SK-N-SH (cell line): Measurements from ENCODE around the gene XG. TPM values are rescaled to one million over a fixed set of nuclear protein-coding genes. Genes with fewer than 3 reads are reported as not detected.

Source experiments
- CTCF ChIA-PET: fragments of 300-600, 350-600 bp; formaldehyde crosslinking; extraction: SDS; loops from one replicate; lab custom pipeline; 2021; lab: Yijun Ruan, JAX
- POLR2A ChIA-PET: fragments of 350-600 bp; sonication (Branson Sonifier 250); formaldehyde crosslinking; extraction: SDS; loops from one replicate; lab custom pipeline; 2020; ENCODE audit warnings: antibody characterized with exemption, inconsistent platforms; lab: Yijun Ruan, JAX
- DNase-seq: peaks from one replicate; pipeline ENCODE4 v3.0.0; 2012
- H2AFZ ChIP-seq: fragments of 200-600 bp; sonication (generic); 2 replicates; pipeline ENCODE4 v1.8.1; 2016; ENCODE audit warnings: antibody characterized with exemption, mild to moderate bottlenecking, low read depth
- H3F3A ChIP-seq: fragments of 200-600 bp; sonication (generic); replicated peaks from 2 replicates; pipeline ENCODE3; 2016; ENCODE audit warnings: antibody characterized with exemption, mild to moderate bottlenecking; ENCODE audit not compliant: insufficient read depth
- H3K27ac ChIP-seq, 2 experiments: fragments of 200-500 bp in 1 of 2; fragments of 200-600 bp in 1 of 2; sonication (Bioruptor generic) in 1 of 2; sonication (generic), shearing (Covaris generic) in 1 of 2; 2 replicates each; pipeline versions ENCODE4 v1.5.1 to v1.6.1; 2014 to 2016; ENCODE audit warnings: low read depth in 2 of 2, inconsistent platforms in 1 of 2, low read length in 1 of 2, mild to moderate bottlenecking in 1 of 2, mixed read lengths in 1 of 2
- H3K27me3 ChIP-seq: fragments of 200-600 bp; sonication (generic), shearing (Covaris generic); 2 replicates; pipeline ENCODE4 v1.6.1; 2016; ENCODE audit warnings: mixed run types; ENCODE audit not compliant: insufficient read depth
- H3K36me3 ChIP-seq, 2 experiments: fragments of 200-500 bp in 1 of 2; fragments of 200-600 bp in 1 of 2; sonication (Bioruptor generic) in 1 of 2; sonication (generic) in 1 of 2; replicated peaks in 1 of 2; 2 replicates each; pipeline versions ENCODE3 to v1.5.1; 2014 to 2016; ENCODE audit warnings: low read length in 1 of 2, mild to moderate bottlenecking in 1 of 2; ENCODE audit not compliant: insufficient read depth in 2 of 2, control insufficient read depth in 1 of 2
- H3K4me1 ChIP-seq, 2 experiments: fragments of 200-500 bp in 1 of 2; fragments of 200-600 bp in 1 of 2; sonication (Bioruptor generic) in 1 of 2; sonication (generic), shearing (Covaris generic) in 1 of 2; 2 replicates each; pipeline versions ENCODE4 v1.5.1 to v1.6.1; 2014 to 2016; ENCODE audit warnings: low read depth in 1 of 2, low read length in 1 of 2, mixed run types in 1 of 2; ENCODE audit not compliant: insufficient read depth in 2 of 2, control insufficient read depth in 1 of 2
- H3K4me2 ChIP-seq: fragments of 200-600 bp; sonication (generic), shearing (Covaris generic); 2 replicates; pipeline ENCODE4 v1.6.1; 2017; ENCODE audit warnings: mixed run types
- H3K4me3 ChIP-seq, 2 experiments: fragments of 200-500 bp in 1 of 2; fragments of 200-600 bp in 1 of 2; sonication (Bioruptor generic) in 1 of 2; sonication (generic), shearing (Covaris generic) in 1 of 2; 2 replicates each; pipeline versions ENCODE4 v1.5.1 to v1.8.1; 2014 to 2016; ENCODE audit warnings: low read depth in 2 of 2, inconsistent platforms in 1 of 2, low read length in 1 of 2, mild to moderate bottlenecking in 1 of 2, mixed read lengths in 1 of 2, moderate library complexity in 1 of 2
- H3K79me2 ChIP-seq: fragments of 200-600 bp; sonication (generic); 2 replicates; pipeline ENCODE4 v1.8.1; 2017; ENCODE audit warnings: mild to moderate bottlenecking; ENCODE audit not compliant: insufficient read depth
- H3K9ac ChIP-seq: fragments of 200-600 bp; sonication (generic); 2 replicates; pipeline ENCODE4 v1.6.1; 2017; ENCODE audit warnings: mixed run types
- H3K9me2 ChIP-seq: fragments of 200-600 bp; sonication (generic); 2 replicates; pipeline ENCODE4 v1.6.1; 2017; ENCODE audit warnings: mixed run types
- H3K9me3 ChIP-seq: fragments of 200-600 bp; sonication (generic); 2 replicates; pipeline ENCODE4 v1.6.1; 2017; ENCODE audit warnings: mixed run types, mild to moderate bottlenecking, moderate library complexity
- H4K20me1 ChIP-seq: fragments of 200-600 bp; sonication (generic); 2 replicates; pipeline ENCODE4 v1.6.1; 2017; ENCODE audit warnings: mild to moderate bottlenecking, mixed run types; ENCODE audit not compliant: insufficient read depth
- CHD2 ChIP-seq: fragments of 150-350 bp; IDR thresholded peaks from 2 replicates; pipeline ENCODE4 v1.6.1; 2018; ENCODE audit warnings: low read length; ENCODE audit not compliant: partially characterized antibody
- CTCF ChIP-seq: fragments of 200-600 bp; sonication (generic); IDR thresholded peaks from 2 replicates; pipeline ENCODE4 v1.6.1; 2017; ENCODE audit warnings: antibody characterized with exemption, mild to moderate bottlenecking, moderate library complexity
- EP300 ChIP-seq, 2 experiments: IDR thresholded peaks; 2 replicates each; pipeline versions ENCODE4 v1.4.0 to v1.6.1; 2012; ENCODE audit warnings: borderline replicate concordance in 1 of 2, low read depth in 1 of 2, low read length in 1 of 2
- GATA2 ChIP-seq: sonication (generic); formaldehyde crosslinking; IDR thresholded peaks from 2 replicates; pipeline ENCODE4 v1.5.0; 2020; ENCODE audit warnings: mild to moderate bottlenecking, missing genetic modification reagents
- NFIC ChIP-seq: IDR thresholded peaks from 2 replicates; pipeline ENCODE4 v1.4.0; 2012; ENCODE audit warnings: borderline replicate concordance
- PBX3 ChIP-seq: IDR thresholded peaks from 2 replicates; pipeline ENCODE4; 2012
- RAD21 ChIP-seq: IDR thresholded peaks from 2 replicates; pipeline ENCODE4 v1.6.1; 2012; ENCODE audit warnings: mild to moderate bottlenecking, low read length
- REST ChIP-seq: IDR thresholded peaks from 2 replicates; pipeline ENCODE4 v1.6.1; 2012; ENCODE audit warnings: mild to moderate bottlenecking, low read depth, low read length, moderate library complexity
- RFX5 ChIP-seq: IDR thresholded peaks from 2 replicates; pipeline ENCODE4 v1.6.1; 2012; ENCODE audit warnings: mild to moderate bottlenecking, improper control_type of control experiment, low read length
- RXRA ChIP-seq: IDR thresholded peaks from 2 replicates; pipeline ENCODE4 v1.4.0; 2012; ENCODE audit warnings: low read depth, mild to moderate bottlenecking, borderline replicate concordance
- SIN3A ChIP-seq: IDR thresholded peaks from 2 replicates; pipeline ENCODE4 v1.6.1; 2012; ENCODE audit warnings: low read depth, mild to moderate bottlenecking, low read length, moderate library complexity, borderline replicate concordance
- TAF1 ChIP-seq: IDR thresholded peaks from 2 replicates; pipeline ENCODE4 v1.6.1; 2012; ENCODE audit warnings: low read depth, mild to moderate bottlenecking, low read length, moderate library complexity, borderline replicate concordance
- TCF12 ChIP-seq: IDR thresholded peaks from 2 replicates; pipeline ENCODE4 v1.4.0; 2012
- TEAD4 ChIP-seq: IDR thresholded peaks from 2 replicates; pipeline ENCODE4 v1.4.0; 2012; ENCODE audit warnings: mild to moderate bottlenecking, borderline replicate concordance; ENCODE audit not compliant: insufficient read depth
- YY1 ChIP-seq: IDR thresholded peaks from 2 replicates; pipeline ENCODE4 v1.4.0; 2012; ENCODE audit warnings: low read depth, mild to moderate bottlenecking
- WGBS: methylation state at CpG from one replicate; pipeline ENCODE4 v1.1.6; 2017; ENCODE audit warnings: low lambda C conversion rate; 5-methylcytosine and 5-hydroxymethylcytosine counted together
- polyA plus RNA-seq, 3 experiments: library from polyadenylated mRNA; depleted of rRNA; stranded (reverse); fragments of >200 nt; gene quantifications; 2 replicates each; pipeline ENCODE4 v1.2.3, GENCODE V29; 2012
- TF ChIP-seq, protein P1 (sequence below): IDR thresholded peaks from 2 replicates; pipeline ENCODE4 v1.4.0; 2012; ENCODE audit warnings: low read depth
- TF ChIP-seq, protein P2 (sequence below): fragments of 150-350 bp; IDR thresholded peaks from 2 replicates; pipeline ENCODE4 v1.6.1; 2016; ENCODE audit warnings: mild to moderate bottlenecking, low read depth, low read length

The XG gene
- polyA plus RNA-seq, 1 of the 3 experiments (the other 2 are of a cell fraction) = 0.76 TPM

- ChIA-PET CTCF (no interaction called here), POLR2A (no interaction called here)
- WGBS = 52% methylated on average over 9 of the region's 9 CpGs
- no peak overlapping the region for H2AFZ ChIP-seq
- H4K20me1 ChIP-seq = peaks cover 34% of the 10 kb centered on the region
- DNase-seq = no peak
- peaks cover 5 to 31% of the 10 kb centered on the region in 2 experiments; a peak in 3 of 4 replicates for H3K4me1 ChIP-seq
- no peak overlapping the region for H3K4me3 ChIP-seq
- no peak overlapping the region for H3K9ac ChIP-seq
- no peak overlapping the region for H3K27ac ChIP-seq
- H3K4me2 ChIP-seq = no peak overlapping the region
- peaks cover 57% of the 10 kb centered on the region for H3K79me2 ChIP-seq
- H3K9me2 ChIP-seq = no peaks in the 10 kb centered on the region
- peaks cover 5% of the 10 kb centered on the region for H3K27me3 ChIP-seq
- H3K36me3 ChIP-seq = peaks cover 0 to 12% of the 10 kb centered on the region in 2 experiments
- peaks cover 33% of the 10 kb centered on the region for H3F3A ChIP-seq
- no peak for TF ChIP-seq SIN3A
- TF ChIP-seq PBX3 = no peak
- TF ChIP-seq CTCF = no peak
- no peak for TF ChIP-seq RAD21
- TF ChIP-seq EP300 (IDR thresholded peaks at IDR 0.05; ENCODE audit: borderline replicate concordance in 1 of 2, low read depth in 1 of 2, low read length in 1 of 2) = no peak
- TF ChIP-seq TEAD4 = no peak
- TF ChIP-seq RXRA = no peak
- no peak for TF ChIP-seq YY1
- no peak for TF ChIP-seq TAF1
- TF ChIP-seq, protein P1, sequence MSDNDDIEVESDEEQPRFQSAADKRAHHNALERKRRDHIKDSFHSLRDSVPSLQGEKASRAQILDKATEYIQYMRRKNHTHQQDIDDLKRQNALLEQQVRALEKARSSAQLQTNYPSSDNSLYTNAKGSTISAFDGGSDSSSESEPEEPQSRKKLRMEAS = no peak
- TF ChIP-seq REST = no peak
- TF ChIP-seq, protein P2, sequence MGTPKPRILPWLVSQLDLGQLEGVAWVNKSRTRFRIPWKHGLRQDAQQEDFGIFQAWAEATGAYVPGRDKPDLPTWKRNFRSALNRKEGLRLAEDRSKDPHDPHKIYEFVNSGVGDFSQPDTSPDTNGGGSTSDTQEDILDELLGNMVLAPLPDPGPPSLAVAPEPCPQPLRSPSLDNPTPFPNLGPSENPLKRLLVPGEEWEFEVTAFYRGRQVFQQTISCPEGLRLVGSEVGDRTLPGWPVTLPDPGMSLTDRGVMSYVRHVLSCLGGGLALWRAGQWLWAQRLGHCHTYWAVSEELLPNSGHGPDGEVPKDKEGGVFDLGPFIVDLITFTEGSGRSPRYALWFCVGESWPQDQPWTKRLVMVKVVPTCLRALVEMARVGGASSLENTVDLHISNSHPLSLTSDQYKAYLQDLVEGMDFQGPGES = no peak
- TF ChIP-seq GATA2 (CRISPR knock-in tag) = no peak
- no peak for TF ChIP-seq RFX5
- TF ChIP-seq NFIC = no peak
- no peak for TF ChIP-seq TCF12
- no peak for TF ChIP-seq CHD2
- no peaks in the 10 kb centered on the region for H3K9me3 ChIP-seq
Observed at GRCh38 chrX:2712428-2712827, 39.4 kb upstream of the XG start.
